Hepatocyte (in vitro differentiated cells): ENCODE results near the gene UVRAG. TPM values are rescaled to one million over a fixed set of nuclear protein-coding genes. Genes with fewer than 3 reads are reported as not detected.

Experiments
- DNase-seq: peaks from one replicate; pipeline ENCODE4 v3.0.0-alpha.2; 2016; ENCODE audit warnings: low spot score
- H2AFZ ChIP-seq: fragments of 200-600 bp; sonication (generic); 2 replicates; pipeline ENCODE4 v1.6.0; 2016; ENCODE audit warnings: antibody characterized with exemption, mild to moderate bottlenecking
- H3K27ac ChIP-seq: fragments of 200-600 bp; sonication (generic); 2 replicates; pipeline ENCODE4 v1.5.1; 2016; ENCODE audit warnings: mild to moderate bottlenecking
- H3K27me3 ChIP-seq: fragments of 200-600 bp; sonication (generic); 2 replicates; pipeline ENCODE4 v1.6.1; 2016
- H3K36me3 ChIP-seq: fragments of 200-600 bp; sonication (generic); replicated peaks from 2 replicates; pipeline ENCODE4 v1.5.1; 2016; ENCODE audit warnings: low read depth; ENCODE audit not compliant: insufficient read depth
- H3K4me1 ChIP-seq: fragments of 200-600 bp; sonication (generic); 2 replicates; pipeline ENCODE4 v1.5.1; 2016; ENCODE audit warnings: mild to moderate bottlenecking, moderate library complexity; ENCODE audit not compliant: insufficient read depth
- H3K4me2 ChIP-seq: fragments of 200-600 bp; sonication (generic); 2 replicates; pipeline ENCODE4 v1.6.0; 2016
- H3K4me3 ChIP-seq: fragments of 200-600 bp; sonication (generic); 2 replicates; pipeline ENCODE4 v1.5.1; 2016; ENCODE audit warnings: mild to moderate bottlenecking
- H3K79me2 ChIP-seq: fragments of 200-600 bp; sonication (generic); 2 replicates; pipeline ENCODE4 v1.6.0; 2017; ENCODE audit warnings: mild to moderate bottlenecking
- H3K9me2 ChIP-seq: fragments of 200-600 bp; sonication (generic); replicated peaks from 2 replicates; pipeline ENCODE4 v1.6.0; 2017; ENCODE audit warnings: mild to moderate bottlenecking; ENCODE audit not compliant: insufficient read depth
- H3K9me3 ChIP-seq: fragments of 200-600 bp; sonication (generic); 2 replicates; pipeline ENCODE4 v1.5.1; 2016; ENCODE audit warnings: low read depth, mild to moderate bottlenecking
- H4K20me1 ChIP-seq: fragments of 200-600 bp; sonication (generic); 2 replicates; pipeline ENCODE4 v1.6.0; 2016; ENCODE audit warnings: mild to moderate bottlenecking; ENCODE audit not compliant: insufficient read depth, poor library complexity, severe bottlenecking
- CTCF ChIP-seq: fragments of 200-600 bp; sonication (generic); IDR thresholded peaks from 2 replicates; pipeline ENCODE4 v1.5.1; 2016; ENCODE audit warnings: antibody characterized with exemption, mild to moderate bottlenecking; ENCODE audit not compliant: poor library complexity
- EZH2 ChIP-seq: fragments of 200-600 bp; sonication (generic); IDR thresholded peaks from 2 replicates; pipeline ENCODE4 v1.6.1; 2016; ENCODE audit warnings: antibody characterized with exemption, mild to moderate bottlenecking, borderline replicate concordance
- EZH2phosphoT487 ChIP-seq: fragments of 200-600 bp; sonication (generic); IDR thresholded peaks from one replicate; pipeline ENCODE4 v1.6.1; 2018; ENCODE audit warnings: antibody characterized with exemption, mild to moderate bottlenecking, low read depth, moderate library complexity; ENCODE audit not compliant: unreplicated experiment, severe bottlenecking
- WGBS: methylation state at CpG from one replicate; pipeline ENCODE4 v1.1.6; 2016; ENCODE audit warnings: low lambda C conversion rate; ENCODE audit errors: missing lambda C conversion rate; 5-methylcytosine and 5-hydroxymethylcytosine counted together
- polyA plus RNA-seq: library from polyadenylated mRNA; unstranded; fragments of >200 nt; fragmentation: Nextera tagmentation; extraction: Ambion mirVana; gene quantifications from 2 replicates; pipeline ENCODE4 v1.2.1, GENCODE V29; 2016
- total RNA-seq: library from RNA; depleted of rRNA; stranded (reverse); fragments of >200 nt; gene quantifications from 2 replicates; pipeline ENCODE4 v1.2.3, GENCODE V29; 2014

Gene UVRAG
- total and polyA plus RNA-seq, 2 experiments from 2014 or later: 15.3 to 36.5 TPM

DNA sequence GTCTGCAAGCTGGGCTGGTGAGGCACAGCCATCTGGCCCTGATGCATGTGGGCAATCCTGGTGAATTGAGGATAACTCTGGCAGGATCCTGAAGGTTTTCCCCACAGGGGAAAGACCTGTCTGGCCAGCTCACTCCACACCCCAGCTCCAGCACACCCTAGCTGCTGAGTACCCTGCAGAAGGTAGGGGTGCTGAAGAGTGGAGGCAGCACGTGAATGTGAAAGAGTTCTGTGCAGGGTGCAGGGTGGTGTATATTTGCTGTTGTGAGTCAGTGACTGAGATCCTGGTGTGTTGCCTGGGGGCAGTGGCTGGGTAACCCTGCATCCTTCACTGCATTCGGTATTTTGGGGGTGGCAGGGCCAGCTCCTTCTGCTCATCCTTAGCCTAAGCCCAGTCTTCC, 24.0 kb upstream of the UVRAG start:
- H3K4me2 ChIP-seq: no peak overlapping the region
- WGBS: 81% methylated on average over 2 of the region's 2 CpGs
- H3K4me1 ChIP-seq: peaks cover 15% of the 10 kb centered on the region

DNA sequence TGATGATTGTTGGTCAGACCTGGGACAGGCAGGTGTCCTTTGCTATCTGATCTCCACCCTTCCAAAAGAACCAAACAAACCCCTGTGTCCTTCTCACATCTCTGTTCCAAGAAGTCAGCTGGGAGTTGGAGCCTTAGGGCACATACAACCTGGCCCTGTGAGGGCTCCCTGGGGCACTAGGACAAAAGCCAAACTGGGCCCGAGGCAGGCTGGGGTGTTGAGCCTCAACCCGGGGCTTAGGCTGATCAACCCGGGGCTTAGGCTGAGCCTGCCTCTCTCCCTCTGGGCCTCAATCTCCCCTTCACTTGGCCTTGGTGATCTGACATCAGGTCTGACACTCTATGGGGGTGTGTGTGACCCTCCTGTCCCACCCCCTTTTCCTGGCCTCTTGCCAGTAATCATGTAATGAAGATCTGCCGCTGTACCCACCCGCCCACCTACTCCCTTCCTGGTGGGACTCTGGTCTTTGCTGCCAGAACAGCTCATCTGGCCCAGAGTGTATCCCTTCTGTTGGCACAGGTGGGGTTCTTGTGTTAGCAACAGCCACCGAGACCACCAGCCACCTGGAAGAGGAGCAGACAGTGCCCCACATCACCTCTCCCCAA, 22.8 kb upstream of the UVRAG start:
- no peak for DNase-seq
- H4K20me1 ChIP-seq: no peaks in the 10 kb centered on the region
- H3K4me1 ChIP-seq: peaks cover 4% of the 10 kb centered on the region
- H3K27me3 ChIP-seq: no peaks in the 10 kb centered on the region
- no peaks in the 10 kb centered on the region for H3K79me2 ChIP-seq
- no peak overlapping the region for H3K4me3 ChIP-seq
- H3K9me3 ChIP-seq: no peaks in the 10 kb centered on the region
- H3K36me3 ChIP-seq: no peaks in the 10 kb centered on the region
- 93% methylated on average over 6 of the region's 6 CpGs for WGBS
- H2AFZ ChIP-seq: no peak overlapping the region
- no peak for TF ChIP-seq CTCF
- no peak overlapping the region for H3K27ac ChIP-seq
- H3K4me2 ChIP-seq: no peak overlapping the region
- no peaks in the 10 kb centered on the region for H3K9me2 ChIP-seq

More for the DNA sequence above, 24.0 kb upstream of the UVRAG start:
- Histone ChIP-seq H3K9me3 (no peaks in the 10 kb centered on the region), H4K20me1 (no peaks in the 10 kb centered on the region), H3K27ac (no peak overlapping the region), H3K36me3 (no peaks in the 10 kb centered on the region), H3K27me3 (no peaks in the 10 kb centered on the region), H3K4me3 (no peak overlapping the region), H3K79me2 (no peaks in the 10 kb centered on the region), H3K9me2 (no peaks in the 10 kb centered on the region), H2AFZ (no peak overlapping the region)
- TF ChIP-seq EZH2 (no peak), CTCF (no peak), EZH2phosphoT487 (no peak)
- DNase-seq: no peak

GRCh38 chr11:75792997-75793800, 21.8 kb upstream of the UVRAG start:
- H3K9me2 ChIP-seq: no peaks in the 10 kb centered on the region
- no peaks in the 10 kb centered on the region for H3K4me1 ChIP-seq
- H3K4me3 ChIP-seq: no peak overlapping the region
- 83% methylated on average over 12 of the region's 12 CpGs for WGBS
- H3K27ac ChIP-seq: no peak overlapping the region
- DNase-seq: no peak
- H3K9me3 ChIP-seq: no peaks in the 10 kb centered on the region
- H4K20me1 ChIP-seq: no peaks in the 10 kb centered on the region
- H3K27me3 ChIP-seq: no peaks in the 10 kb centered on the region
- H3K4me2 ChIP-seq: no peak overlapping the region
- no peaks in the 10 kb centered on the region for H3K79me2 ChIP-seq
- no peak overlapping the region for H2AFZ ChIP-seq
- TF ChIP-seq EZH2phosphoT487: no peak
- TF ChIP-seq EZH2: no peak
- no peaks in the 10 kb centered on the region for H3K36me3 ChIP-seq

DNA sequence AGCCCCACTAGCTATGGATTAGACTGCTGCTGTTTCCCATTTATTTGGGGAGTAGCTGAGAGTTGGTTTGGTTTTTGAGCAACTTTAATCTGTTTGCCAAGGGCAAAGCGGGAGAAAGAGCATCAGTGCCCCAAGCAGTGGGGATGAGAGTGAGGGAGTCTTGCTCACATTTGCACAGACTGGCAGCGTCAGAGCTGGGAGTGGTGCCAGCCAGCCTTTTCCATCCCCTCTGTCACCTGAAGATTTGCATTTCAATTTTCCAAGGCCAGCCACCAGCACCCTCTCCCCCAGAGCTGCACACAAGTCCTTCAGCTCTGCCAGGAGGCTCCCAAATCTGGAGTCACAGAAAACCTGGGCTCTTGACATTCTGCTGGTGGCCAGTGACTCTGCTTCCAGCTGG, 21.0 kb upstream of the UVRAG start:
- Histone ChIP-seq H3K9me3 (no peaks in the 10 kb centered on the region), H3K79me2 (no peaks in the 10 kb centered on the region), H3K4me1 (no peaks in the 10 kb centered on the region), H3K27ac (no peak overlapping the region), H3K27me3 (no peaks in the 10 kb centered on the region), H2AFZ (no peak overlapping the region), H3K4me2 (no peak overlapping the region), H3K36me3 (no peaks in the 10 kb centered on the region), H3K4me3 (no peak overlapping the region), H3K9me2 (no peaks in the 10 kb centered on the region), H4K20me1 (no peaks in the 10 kb centered on the region)
- no peak for DNase-seq
- TF ChIP-seq CTCF: no peak
- TF ChIP-seq EZH2: no peak
- TF ChIP-seq EZH2phosphoT487: no peak
- 85% methylated on average over 2 of the region's 2 CpGs for WGBS
